Measurements from ENCODE around the gene NADSYN1.
"Not testable (repeated sequence)": the region's sequence is repeated elsewhere in the genome, so short reads cannot be mapped to it uniquely, and the experiment has no call there.

The NADSYN1 gene

DNA sequence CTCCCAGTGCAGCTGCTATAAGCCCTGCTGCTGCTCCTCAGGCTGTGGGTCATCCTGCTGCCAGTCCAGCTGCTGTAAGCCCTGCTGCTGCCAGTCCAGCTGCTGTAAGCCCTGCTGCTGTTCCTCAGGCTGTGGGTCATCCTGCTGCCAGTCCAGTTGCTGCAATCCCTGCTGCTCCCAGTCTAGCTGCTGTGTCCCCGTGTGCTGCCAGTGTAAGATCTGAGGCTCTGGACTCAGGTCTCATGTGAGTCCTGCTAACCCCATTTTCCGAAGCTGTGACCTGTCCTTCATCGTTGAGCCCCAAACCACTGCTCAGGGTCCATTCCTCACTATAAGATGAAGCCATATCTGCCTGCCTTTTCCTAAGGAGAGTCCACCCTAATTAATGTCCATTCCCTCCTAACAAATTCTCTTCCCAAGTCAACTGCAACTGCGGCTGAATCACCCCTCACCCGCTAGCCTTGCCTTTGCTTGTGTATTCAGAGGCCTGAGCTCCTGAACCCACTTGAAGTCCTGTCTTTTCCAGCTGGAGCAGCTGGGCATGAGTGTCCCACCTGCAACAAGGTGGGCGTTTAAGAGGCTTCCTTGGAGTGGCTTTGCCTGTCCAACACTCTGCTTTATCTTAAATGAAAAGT, 74.7 kb downstream of the NADSYN1 start:
- DNase-seq, result no peak

GRCh38 chr11:71530602-71531001, 77.6 kb downstream of the NADSYN1 start:
- DNase-seq, result no peak

DNA sequence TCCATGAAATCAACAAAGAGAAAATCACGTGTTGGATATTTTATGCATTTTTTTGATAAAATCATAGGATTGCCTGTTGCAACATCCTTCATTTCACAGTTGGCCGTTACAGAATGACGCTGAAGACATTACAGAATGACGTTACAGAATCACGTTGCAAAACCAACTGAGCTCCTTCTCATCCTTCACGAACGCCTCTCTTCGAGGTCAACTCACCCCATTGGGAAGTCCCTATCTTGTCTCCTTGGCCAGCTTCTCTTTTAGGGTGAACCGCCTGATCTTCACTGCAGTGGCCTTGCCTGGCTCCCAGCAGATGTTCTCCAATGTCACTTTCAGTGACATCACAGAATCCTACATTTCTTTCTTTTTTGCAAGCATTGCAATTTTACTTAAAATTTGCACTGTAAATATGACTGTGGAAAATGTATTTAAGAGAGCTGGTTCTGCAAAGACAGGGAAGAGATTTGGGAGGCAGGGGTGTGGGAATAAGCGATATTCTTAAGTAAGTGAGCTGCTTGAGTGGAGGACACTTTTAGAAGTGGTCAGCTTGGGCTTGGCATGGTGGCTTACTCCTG, 79.1 kb downstream of the NADSYN1 start:
- DNase-seq, result no peak

DNA sequence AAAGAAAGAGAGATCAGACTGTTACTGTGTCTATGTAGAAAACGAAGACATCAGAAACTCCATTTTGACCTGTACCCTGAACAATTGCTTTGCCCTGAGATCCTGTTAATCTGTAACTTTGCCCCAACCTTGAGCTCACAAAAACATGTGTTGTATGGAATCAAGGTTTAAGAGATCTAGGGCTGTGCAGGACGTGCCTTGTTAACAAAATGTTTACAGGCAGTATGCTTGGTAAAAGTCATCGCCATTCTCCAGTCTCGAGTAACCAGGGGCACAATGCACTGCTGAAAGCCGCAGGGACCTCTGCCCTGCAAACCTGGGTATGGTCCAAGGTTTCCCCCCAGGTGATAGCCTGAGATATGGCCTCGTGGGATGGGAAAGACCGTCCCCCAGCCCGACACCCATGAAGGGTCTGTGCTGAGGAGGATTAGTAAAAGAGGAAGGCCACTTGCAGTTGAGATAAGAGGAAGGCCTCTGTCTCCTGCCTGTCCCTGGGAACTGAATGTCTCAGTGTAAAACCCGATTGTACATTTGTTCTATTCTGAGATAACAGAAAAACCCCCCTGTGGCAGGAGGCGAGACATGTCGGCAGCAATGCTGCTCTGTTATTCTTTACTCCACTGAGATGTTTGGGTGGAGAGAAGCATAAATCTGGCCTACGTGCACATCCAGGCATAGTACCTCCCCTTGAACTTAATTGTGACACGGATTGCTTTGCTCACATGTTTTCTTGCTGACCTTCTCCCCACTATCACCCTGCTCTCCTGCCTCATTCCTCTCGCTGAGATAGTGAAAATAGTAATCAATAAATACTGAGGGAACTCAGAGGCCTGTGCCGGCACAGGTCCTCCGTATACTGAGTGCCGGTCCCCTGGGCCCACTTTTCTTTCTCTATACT, 82.0 kb downstream of the NADSYN1 start:
- DNase-seq, result not testable (repeated sequence)

GRCh38 chr11:71535825-71536224, 82.8 kb downstream of the NADSYN1 start:
- DNase-seq, result no peak

DNA sequence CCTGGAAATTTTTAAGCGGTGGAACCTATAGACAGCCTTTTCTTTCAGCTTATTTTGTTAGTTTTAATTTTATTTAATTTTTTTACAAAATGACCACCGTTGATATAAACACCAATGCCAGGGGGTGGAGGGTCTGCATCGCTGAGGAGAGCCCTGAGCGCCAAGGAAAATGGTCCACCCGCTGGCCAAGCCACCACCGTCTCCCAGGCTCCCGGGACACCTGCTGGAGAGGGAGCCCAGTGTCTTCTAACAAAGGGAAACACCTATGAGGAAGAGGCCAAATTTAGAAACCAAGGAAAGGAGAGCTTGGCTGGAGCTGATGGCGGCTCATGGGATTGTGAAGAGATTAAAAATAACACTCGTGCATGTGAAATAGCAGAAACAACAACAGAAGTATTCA, 84.5 kb downstream of the NADSYN1 start:
- no peak for DNase-seq

DNA sequence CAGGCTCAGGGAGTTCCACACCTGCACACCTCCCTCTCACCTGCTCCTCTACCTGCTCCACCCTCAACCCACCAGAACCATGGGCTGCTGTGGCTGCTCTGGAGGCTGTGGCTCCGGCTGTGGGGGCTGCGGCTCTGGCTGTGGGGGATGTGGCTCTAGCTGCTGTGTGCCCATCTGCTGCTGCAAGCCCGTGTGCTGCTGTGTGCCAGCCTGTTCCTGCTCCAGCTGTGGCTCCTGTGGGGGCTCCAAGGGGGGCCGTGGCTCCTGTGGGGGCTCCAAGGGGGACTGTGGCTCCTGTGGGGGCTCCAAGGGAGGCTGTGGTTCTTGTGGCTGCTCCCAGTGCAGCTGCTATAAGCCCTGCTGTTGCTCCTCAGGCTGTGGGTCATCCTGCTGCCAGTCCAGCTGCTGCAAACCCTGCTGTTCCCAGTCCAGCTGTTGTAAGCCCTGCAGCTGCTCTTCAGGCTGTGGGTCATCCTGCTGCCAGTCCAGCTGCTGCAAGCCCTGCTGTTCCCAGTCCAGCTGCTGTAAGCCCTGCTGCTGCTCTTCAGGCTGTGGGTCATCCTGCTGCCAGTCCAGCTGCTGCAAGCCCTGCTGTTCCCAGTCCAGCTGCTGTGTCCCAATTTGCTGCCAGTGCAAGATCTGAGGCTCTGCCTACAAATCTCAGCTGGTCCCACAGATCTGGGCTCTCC, 85.1 kb downstream of the NADSYN1 start, which contains the start of gene KRTAP5-8:
KRTAP5-8 (plus strand) TSS at position 49 of the 689 bp plus-strand sequence; CDS start at position 80, 31 bp downstream.
- not testable (repeated sequence) for DNase-seq

DNA sequence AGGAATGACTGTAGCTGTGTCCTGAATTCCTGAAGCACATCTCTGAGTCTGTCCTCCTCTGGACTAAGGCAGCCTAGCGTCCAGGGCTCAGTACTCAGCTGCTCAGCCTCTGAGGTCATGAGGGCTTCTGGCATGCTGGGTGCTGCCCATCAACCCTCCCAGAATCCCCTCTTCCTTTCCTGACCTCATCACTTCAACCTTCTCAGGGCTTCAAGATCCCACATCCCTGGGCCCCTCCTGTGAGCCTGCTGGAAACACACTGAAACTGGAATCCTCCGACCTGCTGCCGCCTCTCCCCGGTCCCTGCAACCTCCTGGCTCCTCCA, 85.6 kb downstream of the NADSYN1 start:
- no peak for DNase-seq

- no peak for DNase-seq
These were observed 86.0 kb downstream of the NADSYN1 start for GRCh38 chr11:71539017-71539416.

DNA sequence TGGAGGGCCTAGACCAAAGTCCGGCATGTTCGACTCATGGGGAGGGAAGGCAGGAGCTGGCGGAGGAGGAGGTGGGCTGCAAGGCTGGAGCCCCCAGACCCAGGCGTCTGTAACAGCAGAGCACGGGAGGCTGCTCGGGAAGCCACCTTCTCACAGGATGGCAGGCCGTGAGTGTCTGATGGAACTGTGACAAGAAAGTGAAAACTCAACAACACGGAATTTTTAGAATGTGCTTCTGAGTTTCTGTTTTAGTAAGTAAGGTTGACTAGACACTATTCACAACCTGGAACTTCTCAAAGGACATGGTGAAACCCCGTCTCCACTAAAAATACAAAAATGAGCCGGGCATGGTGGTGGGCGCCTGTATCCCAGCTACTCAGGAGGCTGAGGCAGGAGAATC, 87.0 kb downstream of the NADSYN1 start:
- DNase-seq, result not testable (repeated sequence)

DNA sequence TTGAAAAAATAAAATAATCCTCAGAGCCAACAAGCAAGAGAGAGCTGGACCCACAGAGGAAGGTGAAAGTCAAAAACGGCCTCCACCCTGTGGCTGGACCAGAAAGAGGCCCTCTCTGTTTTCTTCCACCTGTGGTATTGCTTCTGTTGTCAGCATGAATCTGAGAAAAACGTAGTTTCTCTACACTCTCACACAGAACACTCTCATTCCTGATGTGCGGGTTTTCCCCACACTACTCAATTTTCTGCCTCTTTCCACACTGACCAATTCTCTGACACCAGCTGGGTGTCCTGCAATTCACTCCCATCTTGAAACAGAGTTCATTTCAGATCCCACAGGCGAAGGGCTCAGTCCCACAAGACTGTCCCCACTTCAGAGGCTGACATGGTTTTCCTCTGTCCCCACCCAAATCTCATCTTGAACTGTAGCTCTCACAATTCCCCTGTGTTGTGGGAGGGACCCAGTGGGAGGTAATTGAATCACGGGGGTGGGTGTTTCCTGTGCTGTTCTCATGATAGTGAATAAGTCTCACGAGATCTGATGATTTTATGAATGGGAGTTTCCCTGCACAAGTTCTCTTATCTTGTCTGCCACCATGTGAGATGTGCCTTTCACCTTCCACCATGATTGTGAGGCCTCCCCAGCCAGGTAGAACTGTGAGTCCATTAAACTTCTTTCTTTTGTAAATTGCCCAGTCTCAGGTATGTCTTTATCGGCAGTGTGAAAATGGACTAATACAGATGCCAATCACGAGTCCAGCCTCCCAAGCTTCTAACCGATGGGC, 87.7 kb downstream of the NADSYN1 start:
- not testable (repeated sequence) for DNase-seq

- DNase-seq, result no peak
These were observed 89.4 kb downstream of the NADSYN1 start for GRCh38 chr11:71542382-71542781.

- no peak for DNase-seq
These were observed 90.1 kb downstream of the NADSYN1 start for GRCh38 chr11:71542879-71543777.

- DNase-seq, result no peak
These were observed 90.9 kb downstream of the NADSYN1 start for GRCh38 chr11:71543866-71544265.

DNA sequence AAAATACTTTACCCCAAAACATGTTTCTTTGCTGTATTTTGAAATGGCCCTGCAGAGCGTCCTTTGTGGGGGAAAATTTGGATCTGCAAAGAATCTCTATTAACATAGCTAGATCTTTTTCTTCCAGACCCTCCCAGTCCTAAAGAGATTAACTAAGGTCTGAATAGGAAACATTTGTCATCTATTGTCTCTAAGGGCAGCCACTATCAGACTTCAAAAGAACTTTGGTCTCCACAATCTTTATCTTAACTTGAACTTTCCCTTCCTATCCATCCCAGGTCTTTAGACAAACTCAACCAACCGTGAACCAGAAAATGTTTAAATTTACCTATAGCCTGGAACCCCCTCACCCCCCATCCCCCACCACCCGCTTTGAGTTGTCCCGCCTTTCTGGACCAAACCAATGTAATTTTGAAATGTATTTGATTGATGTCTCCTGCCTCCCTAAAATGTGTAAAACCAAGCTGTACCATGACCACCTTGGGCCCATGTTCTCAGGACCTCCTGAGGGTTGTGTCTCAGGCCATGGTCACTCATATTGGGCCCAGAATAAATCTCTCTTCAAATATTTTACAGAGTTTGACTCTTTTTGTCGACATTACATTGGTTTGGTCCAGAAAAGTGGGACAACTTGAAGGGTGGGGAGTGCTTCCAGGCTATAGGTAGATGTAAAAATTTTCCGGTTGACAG, 91.7 kb downstream of the NADSYN1 start:
- DNase-seq, result no peak

DNA sequence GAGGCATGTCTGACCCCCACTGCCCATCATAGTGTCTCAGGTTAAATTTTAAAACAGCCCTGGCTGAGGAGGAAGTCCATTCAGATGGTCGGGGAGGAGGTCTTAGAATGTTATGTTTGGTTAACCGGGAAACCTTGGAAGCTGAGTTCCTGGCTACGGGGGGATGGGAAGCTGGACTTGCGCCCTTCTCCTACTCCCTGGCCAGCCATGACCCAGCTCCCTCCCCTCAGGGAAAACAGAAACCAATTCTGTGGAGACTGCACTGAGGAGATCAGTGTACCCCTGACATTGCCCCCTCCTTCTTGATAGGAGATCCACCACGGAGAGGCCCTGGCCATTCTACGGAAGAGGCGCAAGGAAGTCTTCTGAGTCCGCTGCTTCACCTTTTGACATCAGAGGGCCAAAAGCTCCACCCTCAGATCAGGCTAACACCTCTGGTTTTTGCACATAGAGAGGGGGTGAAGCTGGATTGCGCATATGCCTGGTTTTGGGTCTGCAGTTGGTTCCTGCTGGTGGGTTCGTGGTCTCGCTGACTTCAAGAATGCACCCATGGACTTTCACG, 92.5 kb downstream of the NADSYN1 start:
- DNase-seq, result no peak

GRCh38 chr11:71548120-71548519, 95.1 kb downstream of the NADSYN1 start, which contains the start of gene KRTAP5-9:
Gene KRTAP5-9 (plus strand): TSS chr11:71548420. CDS start chr11:71548658, 238 bp downstream.
- no peak for DNase-seq

DNA sequence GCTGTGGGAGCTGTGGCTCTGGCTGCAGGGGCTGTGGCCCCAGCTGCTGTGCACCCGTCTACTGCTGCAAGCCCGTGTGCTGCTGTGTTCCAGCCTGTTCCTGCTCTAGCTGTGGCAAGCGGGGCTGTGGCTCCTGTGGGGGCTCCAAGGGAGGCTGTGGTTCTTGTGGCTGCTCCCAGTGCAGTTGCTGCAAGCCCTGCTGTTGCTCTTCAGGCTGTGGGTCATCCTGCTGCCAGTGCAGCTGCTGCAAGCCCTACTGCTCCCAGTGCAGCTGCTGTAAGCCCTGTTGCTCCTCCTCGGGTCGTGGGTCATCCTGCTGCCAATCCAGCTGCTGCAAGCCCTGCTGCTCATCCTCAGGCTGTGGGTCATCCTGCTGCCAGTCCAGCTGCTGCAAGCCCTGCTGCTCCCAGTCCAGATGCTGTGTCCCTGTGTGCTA, 95.7 kb downstream of the NADSYN1 start:
- no peak for DNase-seq
